Right renal cortex interstitium (tissue), 3 donors: Measurements from ENCODE around the gene TMEM59L. TPM values are rescaled to one million over a fixed set of nuclear protein-coding genes. Genes with fewer than 3 reads are reported as not detected.

Experiments
- DNase-seq, 3 donors: peaks; one replicate each; pipeline ENCODE4 v3.0.0-alpha.2; 2013; ENCODE audit warnings: low read depth in 3 of 3, low spot score in 2 of 3
- polyA plus RNA-seq, 3 donors: library from polyadenylated mRNA; unstranded; fragments of 120-200 nt; gene quantifications; one replicate each; pipeline ENCODE4 v1.2.1, GENCODE V29; 2013; ENCODE audit not compliant: insufficient read length in 3 of 3

Gene TMEM59L
- polyA plus RNA-seq, 3 donors, result 1.5 to 2.6 (median 1.9) TPM

- DNase-seq, result no peak
Observed at GRCh38 chr19:18608102-18608804, 4.4 kb upstream of the TMEM59L start.

GRCh38 chr19:18608805-18609716 is 3.6 kb upstream of the TMEM59L start:
- no peak for DNase-seq

DNA sequence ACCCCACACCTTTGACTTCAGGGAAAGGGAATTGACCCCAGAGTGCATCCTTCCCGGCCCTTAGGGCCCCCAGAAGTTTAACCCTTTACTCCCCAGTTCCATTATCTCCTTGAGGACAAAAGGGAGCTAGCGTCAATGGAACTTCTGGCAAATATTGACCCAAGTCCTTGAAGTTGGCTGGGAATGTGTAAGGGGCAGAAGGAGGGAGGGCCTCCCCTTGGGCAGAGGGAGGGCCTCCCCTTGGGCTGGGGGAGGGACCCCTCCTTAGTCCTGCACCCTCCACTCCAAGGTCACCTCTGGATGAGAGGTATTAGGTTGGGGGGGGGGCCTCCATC is 3.0 kb upstream of the TMEM59L start:
- DNase-seq, result no peak

- no peak for DNase-seq
Observed at GRCh38 chr19:18610245-18610555, 2.5 kb upstream of the TMEM59L start.

- DNase-seq, result no peak
Observed at GRCh38 chr19:18610556-18611326, 1.9 kb upstream of the TMEM59L start.

DNA sequence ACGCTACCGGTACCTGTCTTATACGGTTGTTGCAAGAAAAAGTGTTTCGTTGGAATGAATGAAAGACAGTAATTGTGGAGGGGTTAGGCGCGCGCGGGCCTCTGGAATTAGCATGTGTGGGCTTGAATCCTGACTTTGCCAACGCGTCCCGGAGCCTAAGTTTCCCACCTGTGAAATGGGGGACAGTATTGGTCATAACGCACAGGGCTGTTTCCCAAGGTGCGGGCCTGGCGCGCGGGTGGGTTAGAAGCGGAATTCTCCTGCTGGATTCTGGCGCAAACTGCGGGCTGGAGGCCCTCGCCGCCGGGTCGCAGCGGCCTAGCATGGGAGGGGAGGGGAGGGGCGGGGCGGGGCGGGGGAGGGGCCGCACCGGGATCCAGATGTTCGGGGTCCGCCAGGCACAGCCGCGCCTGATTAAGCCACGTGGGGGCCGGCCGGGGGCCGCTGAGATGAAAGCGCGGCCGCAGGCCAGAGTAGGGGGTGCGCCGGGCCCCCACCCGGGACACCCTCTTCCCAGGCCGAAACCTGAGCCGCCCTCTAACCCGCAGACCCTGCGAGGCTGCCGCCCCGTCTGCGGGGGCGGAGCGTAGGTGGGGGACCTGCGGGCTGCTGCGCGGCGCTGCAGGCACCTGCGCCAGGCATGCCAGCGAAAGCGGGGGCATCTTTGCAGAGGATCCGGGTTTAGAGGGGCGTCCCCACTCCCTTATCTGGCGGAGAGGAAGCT is 1.2 kb upstream of the TMEM59L start:
- no peak for DNase-seq

DNA sequence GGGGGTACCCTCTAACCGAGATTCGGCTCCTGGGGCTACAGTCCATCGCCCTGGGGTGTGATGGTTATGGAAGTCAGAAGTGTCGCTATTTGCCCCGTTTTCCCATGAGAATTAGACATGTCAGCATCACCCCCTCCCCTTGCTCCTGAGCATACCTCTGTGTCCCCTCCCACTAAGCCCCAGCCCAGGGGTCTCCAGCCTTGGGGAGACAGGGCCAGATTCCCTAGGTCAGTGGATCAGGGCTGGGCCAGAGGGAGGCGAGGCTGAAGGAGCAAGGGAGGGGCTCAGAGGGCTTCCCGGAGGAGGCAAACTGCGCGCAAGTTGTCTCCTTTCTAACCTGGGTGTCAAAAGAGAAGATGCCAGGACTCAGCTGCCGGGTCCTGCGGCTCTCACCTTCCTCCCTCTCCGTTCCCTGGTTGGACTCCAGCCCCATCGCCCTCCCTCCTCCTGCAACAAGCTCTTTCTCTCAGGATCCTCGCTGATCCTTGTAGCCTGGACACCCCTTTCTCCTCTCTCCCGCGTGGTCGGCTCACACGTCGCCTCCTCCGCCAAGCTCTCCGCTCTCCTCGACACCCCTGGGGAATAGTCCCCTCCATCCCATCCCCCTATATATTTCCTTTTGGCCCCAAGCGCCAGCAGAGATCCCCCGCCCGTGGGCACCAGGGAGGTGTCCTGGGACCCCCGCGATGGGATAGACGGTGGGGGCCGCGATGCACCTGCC is 459 bp upstream of the TMEM59L start:
- no peak for DNase-seq

DNA sequence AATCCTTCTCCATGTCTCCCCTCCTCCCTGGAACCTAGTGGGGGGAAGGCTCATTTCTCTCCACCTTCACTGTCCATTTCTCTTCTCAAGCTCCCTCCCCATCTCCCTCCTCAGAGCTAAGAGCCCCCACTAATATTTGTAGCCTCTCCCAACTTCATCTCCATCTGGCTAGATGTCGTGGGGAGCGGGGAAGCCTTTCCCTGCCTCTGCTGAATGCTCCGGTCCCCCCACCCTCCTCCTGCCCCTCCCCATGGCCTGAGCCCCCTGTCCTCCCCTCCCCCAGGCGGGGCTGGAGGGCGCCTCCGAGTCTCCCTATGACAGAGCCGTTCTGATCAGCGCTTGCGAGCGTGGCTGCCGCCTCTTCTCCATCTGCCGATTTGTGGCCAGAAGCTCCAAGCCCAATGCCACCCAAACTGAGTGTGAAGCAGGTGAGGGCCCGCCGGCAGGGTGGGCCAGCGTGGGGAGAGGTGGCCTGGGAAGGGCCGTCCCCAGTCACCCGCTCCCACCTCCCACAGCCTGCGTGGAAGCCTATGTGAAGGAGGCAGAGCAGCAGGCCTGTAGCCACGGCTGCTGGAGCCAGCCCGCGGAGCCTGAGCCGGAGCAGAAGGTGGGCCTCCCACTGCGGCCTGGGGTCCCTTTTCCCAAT is 1.0 kb downstream of the TMEM59L start:
- no peak for DNase-seq

- no peak for DNase-seq
Observed at GRCh38 chr19:18616023-18616422, 3.4 kb downstream of the TMEM59L start.

GRCh38 chr19:18617562-18617961 is 4.9 kb downstream of the TMEM59L start:
- no peak for DNase-seq

- DNase-seq, result no peak
Observed at GRCh38 chr19:18618236-18618635, 5.6 kb downstream of the TMEM59L start.

DNA sequence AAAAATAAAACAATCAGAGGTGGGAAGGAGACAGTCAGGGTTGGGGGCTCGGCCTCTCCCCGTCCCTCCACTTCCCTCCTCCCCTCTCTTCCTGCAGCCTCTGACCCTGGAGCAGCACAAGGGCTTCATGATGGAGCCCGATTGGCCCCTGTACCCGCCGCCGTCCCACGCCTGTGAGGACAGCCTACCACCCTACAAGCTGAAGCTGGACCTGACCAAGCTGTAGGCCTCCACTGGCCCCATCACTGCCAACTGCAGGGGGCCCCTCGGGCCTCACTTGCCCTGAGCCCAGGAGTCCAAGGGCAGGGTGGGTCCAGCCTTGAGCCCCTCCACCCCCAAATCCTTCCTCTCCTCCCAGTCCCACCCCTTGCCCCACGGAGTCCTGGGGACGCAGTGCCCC is 7.6 kb downstream of the TMEM59L start:
- DNase-seq, result no peak

- DNase-seq, result no peak
Observed at GRCh38 chr19:18620902-18621301, 8.2 kb downstream of the TMEM59L start.

DNA sequence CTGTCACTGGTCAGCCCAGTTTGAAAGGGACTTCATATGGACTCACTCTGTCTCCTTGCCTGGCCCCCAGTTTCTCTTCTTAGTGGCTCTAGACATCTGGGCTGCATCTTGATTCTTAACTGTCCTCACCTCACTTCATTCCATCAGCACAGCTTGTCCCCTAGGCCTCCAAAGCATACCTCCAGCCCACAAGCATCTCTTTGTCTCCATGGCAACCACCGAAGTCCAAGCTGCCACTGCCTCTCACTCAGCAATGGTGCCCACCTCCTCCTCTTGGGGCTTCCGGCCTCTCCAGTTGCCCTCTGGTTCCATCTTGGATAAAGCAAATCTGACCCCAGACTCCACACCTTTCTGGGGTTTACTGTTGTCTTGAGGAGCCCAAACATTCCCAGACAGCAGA is 14.2 kb downstream of the TMEM59L start:
- no peak for DNase-seq

- DNase-seq, result no peak
Observed at GRCh38 chr19:18629166-18630088, 16.8 kb downstream of the TMEM59L start.

GRCh38 chr19:18633321-18633720 is 20.7 kb downstream of the TMEM59L start:
- no peak for DNase-seq

DNA sequence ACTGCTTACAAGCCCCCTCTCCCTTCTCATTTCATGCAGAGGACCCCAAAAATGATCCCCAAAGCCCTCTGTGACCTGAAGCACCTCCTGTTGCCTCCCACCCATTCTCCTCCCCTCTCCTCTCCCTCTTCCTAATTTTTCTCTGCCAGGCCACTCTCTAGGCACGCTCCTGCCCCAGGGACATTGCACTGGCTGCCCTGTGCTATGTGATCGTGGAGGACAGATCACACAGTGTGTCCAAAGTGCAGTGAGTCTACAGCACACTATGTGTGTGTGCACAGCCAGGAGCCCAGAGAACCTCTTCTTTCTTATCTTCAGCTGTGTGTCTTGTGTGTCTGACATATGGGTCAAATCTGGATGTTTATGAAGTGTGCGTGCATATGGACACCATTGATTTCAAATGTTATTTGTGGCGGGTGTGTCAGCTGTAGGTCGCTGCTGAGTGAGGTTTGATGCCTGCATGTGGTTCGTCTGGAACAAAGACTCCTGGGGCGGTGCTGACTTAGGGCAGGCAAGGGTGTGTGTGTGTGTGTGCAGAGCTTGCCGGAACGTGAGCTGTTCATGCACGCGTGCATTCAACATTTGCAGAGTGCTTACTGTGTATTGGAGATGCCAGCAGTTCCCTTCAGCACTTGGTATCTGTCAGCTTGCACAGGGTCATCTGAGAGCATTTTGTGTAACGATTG is 22.1 kb downstream of the TMEM59L start:
- DNase-seq, result no peak

GRCh38 chr19:18635831-18636182 is 23.1 kb downstream of the TMEM59L start:
- no peak for DNase-seq
